NCI-H1105 (cell line): Measurements from ENCODE around the gene YEATS2.
"Not testable (repeated sequence)": the region's sequence is repeated elsewhere in the genome, so short reads cannot be mapped to it uniquely, and the experiment has no call there.

Experiments
- DNase-seq: peaks from one replicate; lab custom pipeline; 2025; lab: John Stamatoyannopoulos, UW

Gene YEATS2

GRCh38 chr3:183777016-183777618, 79.5 kb downstream of the YEATS2 start:
- no peak for DNase-seq

GRCh38 chr3:183779896-183780465, 82.4 kb downstream of the YEATS2 start:
- DNase-seq = no peak

DNA sequence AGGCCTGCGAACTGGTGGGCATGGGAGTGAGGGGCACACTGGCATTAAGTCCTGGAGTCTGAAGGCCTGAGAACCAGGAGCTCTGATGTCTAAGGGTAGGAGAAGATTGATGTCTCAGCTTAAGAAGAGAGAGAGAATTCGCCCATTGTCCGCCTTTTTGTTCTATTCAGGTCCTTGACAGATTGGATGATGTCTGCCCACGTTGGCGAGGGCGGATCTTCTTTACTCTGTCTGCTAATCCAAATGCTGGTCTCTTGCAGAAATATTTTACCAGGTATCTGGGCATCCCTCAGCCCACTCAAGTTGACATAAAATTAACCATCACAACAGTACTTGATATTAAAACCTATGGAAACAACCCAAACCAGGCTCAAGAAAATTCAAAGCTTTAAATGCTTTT, 83.6 kb downstream of the YEATS2 start:
- no peak for DNase-seq

DNA sequence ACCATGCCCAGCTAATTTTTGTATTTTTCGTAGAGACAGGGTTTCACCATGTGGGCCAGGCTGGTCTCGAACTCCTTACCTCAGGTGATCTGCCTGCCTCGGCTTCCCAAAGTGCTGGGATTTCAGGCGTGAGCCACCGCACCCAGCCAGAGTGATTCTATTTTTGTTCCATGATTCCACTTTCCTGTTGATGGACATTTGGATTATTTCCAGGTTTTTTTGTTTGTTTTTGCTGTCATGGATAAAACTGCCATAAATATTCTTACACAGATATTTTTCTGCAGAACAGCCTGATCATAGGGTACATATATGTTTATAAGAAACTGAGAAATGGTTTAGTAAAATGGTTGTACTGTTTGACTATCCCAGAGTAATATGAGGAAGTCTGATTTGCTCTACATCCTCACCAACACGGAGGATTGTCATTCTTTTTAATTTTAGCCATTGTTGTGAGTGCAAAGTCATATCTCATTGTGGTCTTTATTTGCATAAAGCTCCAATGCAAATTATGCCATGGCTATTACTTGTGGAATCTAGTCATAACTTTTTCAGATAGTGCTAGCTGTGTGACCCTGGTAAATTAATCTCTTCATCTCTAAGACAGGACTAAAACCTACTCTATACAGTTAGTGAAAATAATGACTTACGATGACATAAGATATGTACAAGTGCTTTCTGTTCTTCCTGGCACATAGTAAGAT, 85.1 kb downstream of the YEATS2 start:
- DNase-seq = no peak

GRCh38 chr3:183784503-183784902, 86.9 kb downstream of the YEATS2 start:
- not testable (repeated sequence) for DNase-seq

GRCh38 chr3:183789826-183790225, 92.2 kb downstream of the YEATS2 start:
- no peak for DNase-seq

GRCh38 chr3:183790700-183791099, 93.1 kb downstream of the YEATS2 start:
- DNase-seq = no peak

- DNase-seq = no peak
Measured at GRCh38 chr3:183792976-183793375, 95.4 kb downstream of the YEATS2 start.

DNA sequence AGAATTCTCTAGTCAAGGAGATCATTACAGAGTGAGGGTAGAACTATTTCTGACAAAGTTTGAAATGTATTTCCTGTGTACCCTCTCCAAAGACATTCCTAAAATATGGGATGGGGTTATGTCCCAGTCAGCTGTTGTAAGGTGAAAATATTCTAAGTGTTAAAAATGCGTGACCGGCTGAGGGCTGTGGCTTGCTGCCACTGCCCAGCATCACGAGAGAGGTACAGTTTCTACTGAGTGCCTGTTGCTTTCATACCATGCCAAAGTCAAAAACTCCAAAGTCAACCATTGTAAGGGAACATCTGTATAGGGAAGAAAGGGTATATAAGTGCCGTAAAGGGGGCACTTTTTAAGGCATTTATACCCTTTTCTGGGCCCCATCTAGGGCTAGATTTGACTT, 96.9 kb downstream of the YEATS2 start:
- no peak for DNase-seq

DNA sequence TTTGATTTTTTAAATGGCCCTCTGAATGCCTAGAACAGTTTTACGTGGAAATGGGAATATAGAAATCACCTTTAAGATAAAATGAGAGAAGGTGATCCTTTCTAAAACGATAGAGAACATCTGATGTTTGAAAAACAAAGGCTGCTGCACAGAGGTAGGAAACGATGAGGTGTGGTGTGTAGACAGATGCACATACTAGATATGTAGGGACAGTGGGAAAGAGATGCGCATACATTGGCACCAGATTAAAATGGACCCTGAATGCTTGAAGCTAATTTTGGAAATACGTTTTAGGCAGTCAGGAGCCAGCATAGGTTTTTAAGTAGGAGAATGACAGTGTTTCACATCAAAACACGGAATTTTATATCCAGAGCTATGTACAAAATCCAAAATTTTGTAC, 98.8 kb downstream of the YEATS2 start:
- DNase-seq = no peak

DNA sequence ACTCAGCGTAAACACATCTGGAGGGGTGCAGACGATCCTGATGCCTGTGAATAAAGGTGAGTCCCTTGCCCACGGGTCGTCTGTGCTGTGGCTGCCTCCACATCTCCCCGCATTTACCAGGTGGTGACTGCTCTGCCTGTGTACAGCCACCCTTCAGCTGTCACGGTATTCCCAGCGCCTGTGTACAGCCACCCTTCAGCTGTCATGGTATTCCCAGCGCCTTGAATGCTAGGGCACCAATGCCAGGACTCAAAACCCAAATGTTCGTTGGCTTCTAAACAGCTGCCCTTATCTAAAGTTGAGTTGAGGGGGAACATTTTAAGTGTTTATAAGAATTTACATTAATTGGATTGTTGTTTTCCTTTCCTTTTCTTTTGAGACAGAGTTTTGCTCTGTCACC, 100.4 kb downstream of the YEATS2 start:
- DNase-seq = no peak

DNA sequence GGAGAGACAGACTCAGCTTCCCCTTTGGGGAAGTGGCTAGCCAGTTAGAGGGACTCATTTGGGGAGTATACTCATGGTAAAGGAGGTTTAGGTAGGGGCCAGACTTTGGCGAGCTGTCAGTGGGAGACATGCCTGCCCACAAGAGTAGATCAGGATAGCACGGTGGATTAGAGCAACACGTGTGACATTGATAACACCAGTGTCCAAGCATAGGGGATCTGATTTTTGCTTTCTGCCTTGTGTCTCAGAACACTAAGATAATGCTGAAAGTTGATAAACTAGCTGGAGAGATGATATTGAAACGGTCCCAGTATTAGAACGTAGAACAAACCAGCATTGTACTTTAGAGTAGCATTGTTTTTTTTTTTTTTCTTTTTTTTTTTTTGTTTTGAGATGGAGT, 101.9 kb downstream of the YEATS2 start:
- DNase-seq = no peak

- DNase-seq = no peak
Measured at GRCh38 chr3:183800243-183800863, 102.8 kb downstream of the YEATS2 start.

- DNase-seq = no peak
Measured at GRCh38 chr3:183801601-183802000, 104.0 kb downstream of the YEATS2 start.

DNA sequence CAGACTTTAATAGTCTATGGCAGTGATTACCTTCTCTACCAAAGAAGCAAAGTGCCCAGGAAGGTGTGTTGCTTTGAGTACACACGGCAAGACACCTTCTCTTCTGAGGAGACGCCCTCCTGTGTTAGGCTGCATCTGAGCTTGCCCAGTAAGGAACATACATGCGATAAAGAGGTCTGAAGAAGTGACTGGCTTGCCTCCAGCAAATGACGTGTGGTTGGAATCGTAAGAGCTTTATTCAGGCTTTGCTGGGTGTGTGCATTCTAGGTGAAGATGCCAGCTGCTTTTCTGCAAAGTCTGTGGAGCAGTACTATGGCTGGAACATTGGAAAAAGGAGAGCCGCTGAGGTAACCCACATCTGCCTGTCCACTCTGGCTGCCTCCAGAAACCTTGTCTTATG, 105.4 kb downstream of the YEATS2 start:
- DNase-seq = no peak

- DNase-seq = no peak
Measured at GRCh38 chr3:183807209-183807728, 109.7 kb downstream of the YEATS2 start.

DNA sequence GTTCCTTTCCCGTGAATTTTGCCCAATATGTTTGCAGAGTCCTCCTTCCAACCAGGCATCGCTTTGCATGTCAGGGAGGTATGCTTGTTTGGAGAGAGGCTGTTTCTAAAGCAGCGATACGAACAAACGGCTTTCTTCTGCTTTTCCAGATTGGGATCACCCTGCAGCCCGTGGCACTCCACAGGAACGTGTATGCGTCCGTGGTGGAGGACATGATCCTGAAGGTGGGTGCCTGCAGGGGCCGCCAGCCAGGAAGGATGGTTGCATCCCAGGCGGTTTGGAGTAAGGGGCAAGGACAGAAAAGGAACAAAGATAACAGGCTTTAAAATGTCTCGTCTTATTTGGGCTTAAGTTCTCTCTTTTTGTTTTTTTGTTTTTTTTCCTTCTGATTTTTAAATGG, 110.3 kb downstream of the YEATS2 start:
- no peak for DNase-seq

GRCh38 chr3:183808355-183808754, 110.8 kb downstream of the YEATS2 start:
- no peak for DNase-seq

GRCh38 chr3:183809270-183809669, 111.7 kb downstream of the YEATS2 start:
- no peak for DNase-seq

DNA sequence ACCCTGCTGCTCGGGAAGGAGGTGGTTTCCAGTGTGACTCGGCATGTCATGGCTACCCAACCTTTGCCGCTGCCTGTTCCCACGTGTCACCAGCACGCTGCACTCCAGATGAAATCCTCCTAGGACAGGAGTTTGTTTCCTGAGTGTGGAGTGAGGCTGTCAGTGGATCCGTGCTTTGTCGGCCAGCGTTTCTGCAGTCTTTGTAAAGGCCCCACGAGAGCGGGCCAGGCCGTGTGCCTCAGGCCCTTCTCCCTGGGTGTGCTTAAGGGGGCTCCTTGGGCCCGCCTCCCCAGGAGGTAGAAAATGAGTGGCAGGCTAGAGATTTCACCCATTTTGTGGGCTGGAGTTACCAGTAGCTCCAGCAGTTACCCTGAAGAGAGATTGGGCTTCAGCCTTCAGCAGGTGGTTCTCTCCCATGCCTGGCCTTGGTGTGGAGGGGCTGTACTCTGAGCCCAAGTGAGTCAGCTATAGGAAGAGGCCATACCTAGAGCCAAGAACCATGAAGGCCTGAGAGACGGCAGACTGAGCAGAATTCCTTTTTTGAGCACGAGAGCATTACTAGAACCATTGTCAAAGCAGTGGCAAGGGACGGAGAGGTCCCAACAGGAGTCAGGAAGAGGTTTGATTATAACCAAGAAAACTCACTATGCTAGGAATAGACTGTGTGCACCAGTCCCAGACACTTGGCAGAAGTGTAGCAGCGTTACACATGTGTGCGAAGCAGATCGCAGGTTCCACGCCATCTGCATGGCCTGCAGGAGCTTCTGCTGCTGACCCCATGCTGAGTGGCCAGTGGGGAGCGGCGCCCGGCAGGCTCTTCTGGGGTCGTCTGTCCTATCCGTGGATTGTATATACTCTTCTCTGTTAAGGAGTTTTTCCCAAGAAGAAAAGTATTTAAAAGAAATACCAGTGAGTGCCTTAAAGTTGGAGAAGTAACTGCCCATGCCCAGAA, 113.3 kb downstream of the YEATS2 start:
- no peak for DNase-seq

DNA sequence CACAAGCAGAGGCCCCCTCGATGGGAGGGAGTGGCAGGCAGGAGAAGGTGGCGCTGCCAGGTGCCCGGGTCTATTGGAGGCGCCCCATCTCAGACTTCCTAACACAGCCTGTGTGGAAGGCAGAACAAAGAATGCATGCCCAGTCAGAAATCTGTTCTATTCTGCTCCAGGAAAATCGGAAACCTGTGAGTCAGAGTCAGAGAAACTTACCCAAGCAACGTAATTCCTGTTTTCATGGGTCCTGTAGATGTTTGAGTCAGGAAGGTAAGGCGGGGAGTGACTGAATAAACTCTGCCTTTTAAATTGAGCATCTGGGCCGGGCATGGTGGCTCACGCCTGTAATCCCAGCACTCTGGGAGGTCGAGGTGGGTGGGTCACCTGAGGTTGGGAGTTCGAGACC, 114.0 kb downstream of the YEATS2 start:
- DNase-seq = no peak
